K562 (cell line): ENCODE measurements around the gene PRSS27. TPM values are rescaled to one million over a fixed set of nuclear protein-coding genes. Genes with fewer than 3 reads are reported as not detected.

ENCODE experiments used
- CREM ChIP-seq: IDR thresholded peaks from 2 replicates; pipeline ENCODE4 v1.6.1; 2014; ENCODE audit warnings: antibody characterized with exemption, low read depth
- POLR2AphosphoS5 ChIP-seq: IDR thresholded peaks from 2 replicates; pipeline ENCODE4 v1.6.1; 2011; ENCODE audit warnings: mild to moderate bottlenecking, low read depth, low read length, moderate library complexity; ENCODE audit not compliant: control insufficient read depth, insufficient read depth
- RBBP5 ChIP-seq: fragments of 200-600 bp; sonication (generic); IDR thresholded peaks from 2 replicates; pipeline ENCODE4 v1.6.1; 2012; ENCODE audit warnings: borderline replicate concordance, mild to moderate bottlenecking, low read length, control low read depth, inconsistent platforms; ENCODE audit not compliant: insufficient read depth, poor library complexity, severe bottlenecking
- STAG1 ChIP-seq: sonication (generic); formaldehyde crosslinking; IDR thresholded peaks from 2 replicates; pipeline ENCODE4 v1.5.0; 2020; ENCODE audit warnings: missing genetic modification reagents, borderline replicate concordance
- TRIM28 ChIP-seq: fragments of 450-650 bp; IDR thresholded peaks from 2 replicates; pipeline ENCODE4 v1.6.1; 2017
- polyA plus RNA-seq, 8 experiments: library from polyadenylated mRNA; depleted of rRNA in 4 of 8; stranded (reverse) in 5 of 8; unstranded in 3 of 8; fragments of >200 nt; fragmentation: Nextera tagmentation in 2 of 8; fragmentation: Illumina TruSeq in 1 of 8; extraction: Ambion mirVana in 2 of 8; extraction: Trizol in 1 of 8; gene quantifications; 2 replicates each; pipeline versions ENCODE4 v1.2.1 to v1.2.3, GENCODE V29; 2011 to 2014; ENCODE audit warnings: inconsistent platforms in 1 of 8, missing spikeins in 1 of 8
- total RNA-seq, 7 experiments: library from RNA; depleted of rRNA in 6 of 7; stranded (reverse); fragments of >200 nt in 6 of 7; fragmentation: Illumina TruSeq in 2 of 7; extraction: Trizol in 2 of 7; gene quantifications; 2 replicates each; pipeline versions ENCODE4 v1.2.1 to v1.2.3, GENCODE V29; 2011 to 2021; ENCODE audit warnings: low replicate concordance in 1 of 7
- TF ChIP-seq, protein P1 (sequence below): fragments of 250-450 bp; sonication (Bioruptor Pico); IDR thresholded peaks from 2 replicates; pipeline ENCODE4 v1.4.0; 2020
- TF ChIP-seq, protein P2 (sequence below), 2 experiments: IDR thresholded peaks; 2 replicates each; pipeline ENCODE4 v1.6.1; 2012; ENCODE audit warnings: improper control_type of control experiment in 2 of 2, low read depth in 2 of 2, low read length in 2 of 2, borderline replicate concordance in 1 of 2
- TF ChIP-seq, protein P3 (sequence below): sonication (generic); formaldehyde crosslinking; IDR thresholded peaks from 2 replicates; pipeline ENCODE4 v1.8.0; 2022; ENCODE audit warnings: mild to moderate bottlenecking, missing genetic modification reagents
- TF ChIP-seq, protein P4 (sequence below): sonication (generic); formaldehyde crosslinking; IDR thresholded peaks from 2 replicates; pipeline ENCODE4 v1.8.1; 2023; ENCODE audit warnings: mild to moderate bottlenecking, missing genetic modification reagents
- TF ChIP-seq, protein P5 (sequence below), 3 experiments: fragments of 200-800 bp in 1 of 3; fragments of 250-450 bp in 1 of 3; fragments of 450-650 bp in 1 of 3; sonication (Bioruptor Pico) in 1 of 3; sonication (Bioruptor generic) in 1 of 3; formaldehyde crosslinking in 1 of 3; IDR thresholded peaks; 2 replicates each; pipeline versions ENCODE4 v1.6.1 to v1.8.0; 2016 to 2022; ENCODE audit warnings: mild to moderate bottlenecking in 2 of 3, missing genetic modification characterization in 2 of 3, missing compliant biosample characterization in 1 of 3, moderate library complexity in 1 of 3

Gene PRSS27
- total and polyA plus RNA-seq, 9 of the 15 experiments (the other 6 are each of a cell fraction or from before 2014, with no cell fraction given): 0.09 to 0.20 (median 0.17) TPM; not detected in 5

DNA sequence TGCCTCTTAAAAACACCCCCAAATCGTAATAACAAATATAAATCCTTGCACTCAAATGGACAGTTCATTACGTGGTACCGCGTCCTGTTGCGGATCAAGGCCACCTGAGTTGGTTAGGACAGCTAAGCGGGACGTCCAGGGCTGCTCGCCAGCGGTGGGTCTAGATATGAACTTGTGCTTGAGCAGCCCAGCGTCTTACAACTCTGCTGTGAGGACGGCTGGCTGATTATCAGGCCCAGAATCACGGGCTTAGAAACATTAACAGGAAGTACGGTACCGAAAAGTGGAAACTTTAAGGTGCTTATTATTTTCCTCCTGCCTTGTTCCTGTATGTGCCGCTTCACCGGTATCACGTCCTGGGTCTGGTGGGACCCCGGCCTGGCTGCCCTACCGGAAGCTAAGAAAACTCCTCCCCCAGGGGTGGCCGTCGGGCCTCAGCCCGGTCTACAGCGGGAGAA lies 31.6 kb upstream of the PRSS27 start (continued):
- TF ChIP-seq, protein P1, sequence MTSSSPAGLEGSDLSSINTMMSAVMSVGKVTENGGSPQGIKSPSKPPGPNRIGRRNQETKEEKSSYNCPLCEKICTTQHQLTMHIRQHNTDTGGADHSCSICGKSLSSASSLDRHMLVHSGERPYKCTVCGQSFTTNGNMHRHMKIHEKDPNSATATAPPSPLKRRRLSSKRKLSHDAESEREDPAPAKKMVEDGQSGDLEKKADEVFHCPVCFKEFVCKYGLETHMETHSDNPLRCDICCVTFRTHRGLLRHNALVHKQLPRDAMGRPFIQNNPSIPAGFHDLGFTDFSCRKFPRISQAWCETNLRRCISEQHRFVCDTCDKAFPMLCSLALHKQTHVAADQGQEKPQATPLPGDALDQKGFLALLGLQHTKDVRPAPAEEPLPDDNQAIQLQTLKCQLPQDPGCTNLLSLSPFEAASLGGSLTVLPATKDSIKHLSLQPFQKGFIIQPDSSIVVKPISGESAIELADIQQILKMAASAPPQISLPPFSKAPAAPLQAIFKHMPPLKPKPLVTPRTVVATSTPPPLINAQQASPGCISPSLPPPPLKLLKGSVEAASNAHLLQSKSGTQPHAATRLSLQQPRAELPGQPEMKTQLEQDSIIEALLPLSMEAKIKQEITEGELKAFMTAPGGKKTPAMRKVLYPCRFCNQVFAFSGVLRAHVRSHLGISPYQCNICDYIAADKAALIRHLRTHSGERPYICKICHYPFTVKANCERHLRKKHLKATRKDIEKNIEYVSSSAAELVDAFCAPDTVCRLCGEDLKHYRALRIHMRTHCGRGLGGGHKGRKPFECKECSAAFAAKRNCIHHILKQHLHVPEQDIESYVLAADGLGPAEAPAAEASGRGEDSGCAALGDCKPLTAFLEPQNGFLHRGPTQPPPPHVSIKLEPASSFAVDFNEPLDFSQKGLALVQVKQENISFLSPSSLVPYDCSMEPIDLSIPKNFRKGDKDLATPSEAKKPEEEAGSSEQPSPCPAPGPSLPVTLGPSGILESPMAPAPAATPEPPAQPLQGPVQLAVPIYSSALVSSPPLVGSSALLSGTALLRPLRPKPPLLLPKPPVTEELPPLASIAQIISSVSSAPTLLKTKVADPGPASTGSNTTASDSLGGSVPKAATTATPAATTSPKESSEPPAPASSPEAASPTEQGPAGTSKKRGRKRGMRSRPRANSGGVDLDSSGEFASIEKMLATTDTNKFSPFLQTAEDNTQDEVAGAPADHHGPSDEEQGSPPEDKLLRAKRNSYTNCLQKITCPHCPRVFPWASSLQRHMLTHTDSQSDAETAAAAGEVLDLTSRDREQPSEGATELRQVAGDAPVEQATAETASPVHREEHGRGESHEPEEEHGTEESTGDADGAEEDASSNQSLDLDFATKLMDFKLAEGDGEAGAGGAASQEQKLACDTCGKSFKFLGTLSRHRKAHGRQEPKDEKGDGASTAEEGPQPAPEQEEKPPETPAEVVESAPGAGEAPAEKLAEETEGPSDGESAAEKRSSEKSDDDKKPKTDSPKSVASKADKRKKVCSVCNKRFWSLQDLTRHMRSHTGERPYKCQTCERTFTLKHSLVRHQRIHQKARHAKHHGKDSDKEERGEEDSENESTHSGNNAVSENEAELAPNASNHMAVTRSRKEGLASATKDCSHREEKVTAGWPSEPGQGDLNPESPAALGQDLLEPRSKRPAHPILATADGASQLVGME: no peak
- TF ChIP-seq TRIM28 (no peak), POLR2AphosphoS5 (peak; percentile 40; the same call in 1 of the 2 replicates), RBBP5 (no peak), STAG1 (CRISPR knock-in tag) (no peak), CREM (0 out of 2 replicates have a peak, but pooled peaks have one; percentile 4)
- TF ChIP-seq, protein P2, sequence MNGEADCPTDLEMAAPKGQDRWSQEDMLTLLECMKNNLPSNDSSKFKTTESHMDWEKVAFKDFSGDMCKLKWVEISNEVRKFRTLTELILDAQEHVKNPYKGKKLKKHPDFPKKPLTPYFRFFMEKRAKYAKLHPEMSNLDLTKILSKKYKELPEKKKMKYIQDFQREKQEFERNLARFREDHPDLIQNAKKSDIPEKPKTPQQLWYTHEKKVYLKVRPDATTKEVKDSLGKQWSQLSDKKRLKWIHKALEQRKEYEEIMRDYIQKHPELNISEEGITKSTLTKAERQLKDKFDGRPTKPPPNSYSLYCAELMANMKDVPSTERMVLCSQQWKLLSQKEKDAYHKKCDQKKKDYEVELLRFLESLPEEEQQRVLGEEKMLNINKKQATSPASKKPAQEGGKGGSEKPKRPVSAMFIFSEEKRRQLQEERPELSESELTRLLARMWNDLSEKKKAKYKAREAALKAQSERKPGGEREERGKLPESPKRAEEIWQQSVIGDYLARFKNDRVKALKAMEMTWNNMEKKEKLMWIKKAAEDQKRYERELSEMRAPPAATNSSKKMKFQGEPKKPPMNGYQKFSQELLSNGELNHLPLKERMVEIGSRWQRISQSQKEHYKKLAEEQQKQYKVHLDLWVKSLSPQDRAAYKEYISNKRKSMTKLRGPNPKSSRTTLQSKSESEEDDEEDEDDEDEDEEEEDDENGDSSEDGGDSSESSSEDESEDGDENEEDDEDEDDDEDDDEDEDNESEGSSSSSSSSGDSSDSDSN (IDR thresholded peaks at IDR 0.05; ENCODE audit: borderline replicate concordance in 1 of 2, low read depth in 2 of 2, low read length in 2 of 2): peak; percentile 83 to 90; a peak in 3 of 4 replicates
- TF ChIP-seq, protein P3, sequence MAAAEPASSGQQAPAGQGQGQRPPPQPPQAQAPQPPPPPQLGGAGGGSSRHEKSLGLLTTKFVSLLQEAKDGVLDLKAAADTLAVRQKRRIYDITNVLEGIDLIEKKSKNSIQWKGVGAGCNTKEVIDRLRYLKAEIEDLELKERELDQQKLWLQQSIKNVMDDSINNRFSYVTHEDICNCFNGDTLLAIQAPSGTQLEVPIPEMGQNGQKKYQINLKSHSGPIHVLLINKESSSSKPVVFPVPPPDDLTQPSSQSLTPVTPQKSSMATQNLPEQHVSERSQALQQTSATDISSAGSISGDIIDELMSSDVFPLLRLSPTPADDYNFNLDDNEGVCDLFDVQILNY (CRISPR knock-in tag): no peak
- TF ChIP-seq, protein P4, sequence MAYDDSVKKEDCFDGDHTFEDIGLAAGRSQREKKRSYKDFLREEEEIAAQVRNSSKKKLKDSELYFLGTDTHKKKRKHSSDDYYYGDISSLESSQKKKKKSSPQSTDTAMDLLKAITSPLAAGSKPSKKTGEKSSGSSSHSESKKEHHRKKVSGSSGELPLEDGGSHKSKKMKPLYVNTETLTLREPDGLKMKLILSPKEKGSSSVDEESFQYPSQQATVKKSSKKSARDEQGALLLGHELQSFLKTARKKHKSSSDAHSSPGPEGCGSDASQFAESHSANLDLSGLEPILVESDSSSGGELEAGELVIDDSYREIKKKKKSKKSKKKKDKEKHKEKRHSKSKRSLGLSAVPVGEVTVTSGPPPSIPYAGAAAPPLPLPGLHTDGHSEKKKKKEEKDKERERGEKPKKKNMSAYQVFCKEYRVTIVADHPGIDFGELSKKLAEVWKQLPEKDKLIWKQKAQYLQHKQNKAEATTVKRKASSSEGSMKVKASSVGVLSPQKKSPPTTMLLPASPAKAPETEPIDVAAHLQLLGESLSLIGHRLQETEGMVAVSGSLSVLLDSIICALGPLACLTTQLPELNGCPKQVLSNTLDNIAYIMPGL: no peak
- TF ChIP-seq, protein P5, sequence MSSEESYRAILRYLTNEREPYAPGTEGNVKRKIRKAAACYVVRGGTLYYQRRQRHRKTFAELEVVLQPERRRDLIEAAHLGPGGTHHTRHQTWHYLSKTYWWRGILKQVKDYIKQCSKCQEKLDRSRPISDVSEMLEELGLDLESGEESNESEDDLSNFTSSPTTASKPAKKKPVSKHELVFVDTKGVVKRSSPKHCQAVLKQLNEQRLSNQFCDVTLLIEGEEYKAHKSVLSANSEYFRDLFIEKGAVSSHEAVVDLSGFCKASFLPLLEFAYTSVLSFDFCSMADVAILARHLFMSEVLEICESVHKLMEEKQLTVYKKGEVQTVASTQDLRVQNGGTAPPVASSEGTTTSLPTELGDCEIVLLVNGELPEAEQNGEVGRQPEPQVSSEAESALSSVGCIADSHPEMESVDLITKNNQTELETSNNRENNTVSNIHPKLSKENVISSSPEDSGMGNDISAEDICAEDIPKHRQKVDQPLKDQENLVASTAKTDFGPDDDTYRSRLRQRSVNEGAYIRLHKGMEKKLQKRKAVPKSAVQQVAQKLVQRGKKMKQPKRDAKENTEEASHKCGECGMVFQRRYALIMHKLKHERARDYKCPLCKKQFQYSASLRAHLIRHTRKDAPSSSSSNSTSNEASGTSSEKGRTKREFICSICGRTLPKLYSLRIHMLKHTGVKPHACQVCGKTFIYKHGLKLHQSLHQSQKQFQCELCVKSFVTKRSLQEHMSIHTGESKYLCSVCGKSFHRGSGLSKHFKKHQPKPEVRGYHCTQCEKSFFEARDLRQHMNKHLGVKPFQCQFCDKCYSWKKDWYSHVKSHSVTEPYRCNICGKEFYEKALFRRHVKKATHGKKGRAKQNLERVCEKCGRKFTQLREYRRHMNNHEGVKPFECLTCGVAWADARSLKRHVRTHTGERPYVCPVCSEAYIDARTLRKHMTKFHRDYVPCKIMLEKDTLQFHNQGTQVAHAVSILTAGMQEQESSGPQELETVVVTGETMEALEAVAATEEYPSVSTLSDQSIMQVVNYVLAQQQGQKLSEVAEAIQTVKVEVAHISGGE (CRISPR knock-in tag; IDR thresholded peaks at IDR 0.05): no peak
